Measurements from ENCODE around the gene HS2ST1.

- TF ChIP-seq EZH2 (IDR thresholded peaks at IDR 0.05; ENCODE audit: low read depth) (no peak), CTCF (conservative IDR thresholded peaks at IDR 0.05) (no peak)
Measured at GRCh38 chr1:87053446-87053845, 139.0 kb downstream of the HS2ST1 start.

All from PC-9 (cell line).